ENCODE data around the gene NAT16.

The NAT16 gene

DNA sequence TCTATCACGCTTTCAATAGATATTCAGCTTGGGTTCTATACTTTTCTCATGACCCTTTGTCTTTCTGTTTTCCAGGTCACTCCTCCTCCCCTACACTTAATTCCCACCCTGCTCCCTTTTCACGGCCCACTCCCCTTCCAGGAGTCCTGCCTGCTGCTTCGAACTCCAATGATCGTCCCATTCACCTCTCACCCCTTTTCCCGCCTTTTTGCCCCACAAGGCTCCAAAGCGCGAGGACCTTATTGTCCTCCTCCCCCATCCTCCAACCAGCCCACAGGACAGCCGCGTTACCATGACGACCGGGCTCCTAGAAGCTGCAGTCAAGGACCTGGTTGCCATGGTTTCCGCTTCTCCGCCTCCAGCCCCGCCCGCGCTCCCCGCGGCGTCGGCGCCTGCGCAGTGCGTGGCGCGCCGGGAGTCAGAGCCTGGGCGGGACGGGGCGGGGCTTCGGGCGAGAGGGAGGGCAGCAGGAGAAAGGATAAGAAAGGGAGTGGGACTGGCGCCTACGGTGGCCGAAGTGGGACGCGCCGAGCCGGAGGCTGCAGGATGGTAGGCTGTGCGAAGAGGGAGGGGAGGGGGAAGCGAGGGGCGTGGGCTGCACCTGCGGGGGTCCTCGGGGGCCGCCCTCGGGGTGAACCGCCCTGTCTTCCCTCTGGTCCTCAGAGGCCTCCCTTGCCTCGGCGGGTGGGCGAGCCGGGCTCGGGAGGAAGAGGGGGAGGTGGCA is 26.0 kb downstream of the NAT16 start, which contains the start of gene AP1S1:
Gene AP1S1, plus strand, starts transcription at position 508 of the 724 bp plus-strand sequence. Its CDS starts 39 bp downstream, at position 547.
- Histone ChIP-seq H3K4me1 (ENCODE audit: insufficient read depth, poor library complexity, severe bottlenecking) (peaks cover 23% of the 10 kb centered on the region), H3K27me3 (ENCODE audit: insufficient read depth, poor library complexity, severe bottlenecking) (no peaks in the 10 kb centered on the region), H3K4me3 (ENCODE audit: severe bottlenecking) (peak within 1 kb of the TSS; percentile 57), H3K27ac (ENCODE audit: poor library complexity, severe bottlenecking) (peak within 1 kb of the TSS; percentile 77), H3K36me3 (ENCODE audit: low read depth) (peaks cover 33% of the 10 kb centered on the region), H3K9me3 (ENCODE audit: severe bottlenecking) (no peaks in the 10 kb centered on the region)
- ATAC-seq (ENCODE audit: low read depth) (peak; percentile 85), DNase-seq (ENCODE audit: low spot score) (peak; percentile 93)
- TF ChIP-seq, protein P1, sequence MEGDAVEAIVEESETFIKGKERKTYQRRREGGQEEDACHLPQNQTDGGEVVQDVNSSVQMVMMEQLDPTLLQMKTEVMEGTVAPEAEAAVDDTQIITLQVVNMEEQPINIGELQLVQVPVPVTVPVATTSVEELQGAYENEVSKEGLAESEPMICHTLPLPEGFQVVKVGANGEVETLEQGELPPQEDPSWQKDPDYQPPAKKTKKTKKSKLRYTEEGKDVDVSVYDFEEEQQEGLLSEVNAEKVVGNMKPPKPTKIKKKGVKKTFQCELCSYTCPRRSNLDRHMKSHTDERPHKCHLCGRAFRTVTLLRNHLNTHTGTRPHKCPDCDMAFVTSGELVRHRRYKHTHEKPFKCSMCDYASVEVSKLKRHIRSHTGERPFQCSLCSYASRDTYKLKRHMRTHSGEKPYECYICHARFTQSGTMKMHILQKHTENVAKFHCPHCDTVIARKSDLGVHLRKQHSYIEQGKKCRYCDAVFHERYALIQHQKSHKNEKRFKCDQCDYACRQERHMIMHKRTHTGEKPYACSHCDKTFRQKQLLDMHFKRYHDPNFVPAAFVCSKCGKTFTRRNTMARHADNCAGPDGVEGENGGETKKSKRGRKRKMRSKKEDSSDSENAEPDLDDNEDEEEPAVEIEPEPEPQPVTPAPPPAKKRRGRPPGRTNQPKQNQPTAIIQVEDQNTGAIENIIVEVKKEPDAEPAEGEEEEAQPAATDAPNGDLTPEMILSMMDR (IDR thresholded peaks at IDR 0.05; ENCODE audit: poor library complexity, severe bottlenecking), result no peak

DNA sequence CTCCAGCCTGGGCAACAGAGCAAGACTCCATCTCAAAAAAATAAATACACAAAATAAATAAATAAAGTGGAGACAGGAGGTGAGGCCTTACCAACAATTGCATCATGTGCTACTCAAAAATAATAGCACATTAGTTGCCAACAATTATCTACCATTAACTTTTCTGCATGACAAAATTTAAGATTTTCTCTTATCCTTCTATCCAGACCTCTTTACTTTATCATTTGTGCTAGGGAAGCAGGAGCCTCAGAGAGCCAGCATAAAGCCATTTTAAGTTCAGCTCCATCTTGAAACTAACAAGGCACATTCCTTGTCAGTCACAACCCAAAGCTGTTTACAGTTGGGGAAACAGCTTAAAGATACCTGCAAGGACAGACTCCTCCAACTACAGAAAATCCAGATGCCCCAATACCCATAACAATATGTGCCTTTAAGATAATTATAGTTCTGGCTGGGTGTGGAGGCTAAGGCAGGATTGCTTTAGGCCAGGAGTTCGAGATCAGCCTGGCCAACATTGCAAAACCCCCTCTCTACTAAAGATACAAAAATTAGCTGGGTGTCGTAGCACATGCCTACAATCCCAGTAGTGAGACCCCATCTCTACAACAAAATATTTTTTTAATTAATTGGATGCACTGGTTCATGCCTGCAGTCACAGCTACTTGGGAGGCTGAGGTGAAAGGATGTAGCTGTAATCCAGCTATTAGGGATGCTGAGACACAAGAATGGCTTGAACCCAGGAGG is 28.0 kb downstream of the NAT16 start:
- Histone ChIP-seq H3K36me3 (ENCODE audit: low read depth) (peaks cover 13% of the 10 kb centered on the region), H3K4me1 (ENCODE audit: insufficient read depth, poor library complexity, severe bottlenecking) (peaks cover 17% of the 10 kb centered on the region), H3K9me3 (ENCODE audit: severe bottlenecking) (no peaks in the 10 kb centered on the region), H3K4me3 (ENCODE audit: severe bottlenecking) (no peak overlapping the region), H3K27me3 (ENCODE audit: insufficient read depth, poor library complexity, severe bottlenecking) (no peaks in the 10 kb centered on the region), H3K27ac (ENCODE audit: poor library complexity, severe bottlenecking) (no peak overlapping the region)
- DNase-seq (ENCODE audit: low spot score), result no peak
- TF ChIP-seq, protein P1 (IDR thresholded peaks at IDR 0.05; ENCODE audit: poor library complexity, severe bottlenecking), result no peak
- ATAC-seq (ENCODE audit: low read depth), result no peak

DNA sequence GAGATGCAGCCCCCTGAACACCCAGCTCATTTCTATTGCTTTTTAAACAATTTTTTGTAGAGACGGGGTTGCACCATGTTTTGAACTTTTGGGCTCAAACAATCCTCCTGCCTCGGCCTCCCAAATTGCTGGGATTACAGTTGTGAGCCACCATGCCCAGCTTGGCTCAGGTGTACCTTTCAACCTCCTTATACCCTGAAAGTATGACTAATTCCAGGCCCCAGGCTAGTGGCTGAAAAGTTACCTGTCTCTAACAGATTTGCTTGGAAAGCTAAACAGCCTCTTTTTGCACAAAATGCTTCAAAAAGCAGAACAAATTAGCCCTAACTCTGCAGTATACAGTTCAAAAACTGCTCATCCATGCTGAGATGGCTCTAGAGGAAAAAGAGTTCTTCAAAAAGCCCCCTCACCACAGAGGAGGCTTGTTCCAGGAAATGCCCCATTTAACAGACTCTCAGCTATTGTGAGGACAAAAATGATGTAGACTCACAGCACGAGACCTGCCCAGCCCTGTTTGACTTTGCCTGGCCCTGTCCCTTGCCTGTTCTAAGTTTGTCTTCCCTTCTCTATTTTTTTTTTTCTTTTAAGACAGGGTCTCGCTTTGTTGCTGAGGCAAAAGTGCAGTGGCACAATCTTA is 39.2 kb downstream of the NAT16 start:
- peaks cover 24% of the 10 kb centered on the region for H3K36me3 ChIP-seq (ENCODE audit: low read depth)
- DNase-seq (ENCODE audit: low spot score) (no peak), ATAC-seq (ENCODE audit: low read depth) (peak; percentile 38)
- no peaks in the 10 kb centered on the region for H3K9me3 ChIP-seq (ENCODE audit: severe bottlenecking)
- no peaks in the 10 kb centered on the region for H3K27me3 ChIP-seq (ENCODE audit: insufficient read depth, poor library complexity, severe bottlenecking)
- peaks cover 31% of the 10 kb centered on the region for H3K4me1 ChIP-seq (ENCODE audit: insufficient read depth, poor library complexity, severe bottlenecking)
- TF ChIP-seq, protein P1 (IDR thresholded peaks at IDR 0.05; ENCODE audit: poor library complexity, severe bottlenecking), result no peak
- no peak overlapping the region for H3K4me3 ChIP-seq (ENCODE audit: severe bottlenecking)
- H3K27ac ChIP-seq (ENCODE audit: poor library complexity, severe bottlenecking), result peak overlapping the region; percentile 90

DNA sequence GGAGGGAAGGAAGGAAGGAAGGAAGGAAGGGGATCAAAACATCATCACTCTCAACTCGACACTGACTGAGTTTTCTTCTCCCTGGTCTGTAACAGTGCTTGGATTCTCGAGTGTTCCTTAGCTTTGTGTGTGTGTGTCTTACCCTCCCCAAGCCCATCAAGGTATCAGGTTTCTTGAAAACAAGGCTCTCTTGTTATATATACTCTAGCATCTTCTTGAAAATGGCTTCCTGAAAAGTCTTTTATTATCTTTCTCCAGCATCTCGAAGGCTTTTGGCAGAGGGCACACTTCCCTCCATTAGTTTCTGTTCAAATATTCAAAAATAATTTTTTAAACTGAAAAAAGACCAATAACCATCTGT is 39.8 kb downstream of the NAT16 start:
- H3K4me3 ChIP-seq (ENCODE audit: severe bottlenecking), result no peak overlapping the region
- no peak; the same call in 2 of the 3 replicates for ATAC-seq (ENCODE audit: low read depth)
- no peak for DNase-seq (ENCODE audit: low spot score)
- peaks cover 31% of the 10 kb centered on the region for H3K4me1 ChIP-seq (ENCODE audit: insufficient read depth, poor library complexity, severe bottlenecking)
- H3K27ac ChIP-seq (ENCODE audit: poor library complexity, severe bottlenecking), result peak overlapping the region; percentile 90
- H3K9me3 ChIP-seq (ENCODE audit: severe bottlenecking), result no peaks in the 10 kb centered on the region
- TF ChIP-seq, protein P1 (IDR thresholded peaks at IDR 0.05; ENCODE audit: poor library complexity, severe bottlenecking), result no peak
- H3K36me3 ChIP-seq (ENCODE audit: low read depth), result peaks cover 29% of the 10 kb centered on the region
- H3K27me3 ChIP-seq (ENCODE audit: insufficient read depth, poor library complexity, severe bottlenecking), result no peaks in the 10 kb centered on the region
